ENCODE measurements around the gene CCL22. TPM values are rescaled to one million over a fixed set of nuclear protein-coding genes. Genes with fewer than 3 reads are reported as not detected.

CCL22 gene
- total and polyA plus RNA-seq, 2 donors (not counting 1 experiment from before 2014, with no cell fraction given) = not detected

DNA sequence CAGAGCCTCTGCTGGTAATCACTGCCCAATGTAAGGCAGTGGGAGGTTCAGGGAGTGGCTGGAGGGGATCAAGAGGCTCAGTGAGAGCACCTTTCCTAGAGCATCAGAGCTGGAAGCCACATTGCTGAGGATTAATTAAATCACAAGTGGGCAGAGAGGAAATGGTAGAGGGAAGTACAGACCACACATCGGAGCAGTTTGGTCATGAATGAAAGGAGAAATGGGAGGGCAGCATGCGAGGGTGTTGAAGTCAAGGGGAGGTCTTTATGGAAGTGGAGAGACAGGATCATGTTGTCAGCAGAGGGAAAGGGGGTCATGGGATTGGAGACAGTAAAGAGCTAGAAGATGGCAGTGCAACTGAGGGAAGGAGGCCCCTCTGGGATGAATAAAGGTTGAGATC, 48.3 kb downstream of the CCL22 start:
- Histone ChIP-seq H3K9me3 (ENCODE audit: control insufficient read depth, insufficient read depth, low read depth, low read length) (no peaks in the 10 kb centered on the region), H3K9ac (ENCODE audit: insufficient read depth, low read length) (no peak overlapping the region), H3K4me2 (ENCODE audit: extremely low read depth, insufficient read depth, low read length) (no peak overlapping the region), H3K4me1 (ENCODE audit: control insufficient read depth, extremely low read depth, insufficient read depth, low read length) (no peaks in the 10 kb centered on the region), H3K36me3 (ENCODE audit: control insufficient read depth, insufficient read depth, low read length) (no peaks in the 10 kb centered on the region), H3K27me3 (ENCODE audit: control insufficient read depth, insufficient read depth, low read length) (peaks cover 3% of the 10 kb centered on the region), H3K4me3 (replicated peaks in 1 of 4; ENCODE audit: control extremely low read depth in 1 of 4, insufficient read depth in 1 of 4, low read depth in 3 of 4, low read length in 4 of 4) (no peak overlapping the region), H4K20me1 (ENCODE audit: control insufficient read depth, extremely low read depth, insufficient read depth, low read length) (no peaks in the 10 kb centered on the region), H2AFZ (ENCODE audit: low read length) (no peak overlapping the region), H3K79me2 (ENCODE audit: control insufficient read depth, insufficient read depth, low read length) (no peaks in the 10 kb centered on the region), H3K27ac (ENCODE audit: insufficient read depth, low read length) (no peak overlapping the region)
- DNase-seq (ENCODE audit: low read depth in 2 of 2) = no peak
- TF ChIP-seq EZH2 (IDR thresholded peaks at IDR 0.05; ENCODE audit: low read length, missing control alignments) = no peak
- TF ChIP-seq, protein P1, sequence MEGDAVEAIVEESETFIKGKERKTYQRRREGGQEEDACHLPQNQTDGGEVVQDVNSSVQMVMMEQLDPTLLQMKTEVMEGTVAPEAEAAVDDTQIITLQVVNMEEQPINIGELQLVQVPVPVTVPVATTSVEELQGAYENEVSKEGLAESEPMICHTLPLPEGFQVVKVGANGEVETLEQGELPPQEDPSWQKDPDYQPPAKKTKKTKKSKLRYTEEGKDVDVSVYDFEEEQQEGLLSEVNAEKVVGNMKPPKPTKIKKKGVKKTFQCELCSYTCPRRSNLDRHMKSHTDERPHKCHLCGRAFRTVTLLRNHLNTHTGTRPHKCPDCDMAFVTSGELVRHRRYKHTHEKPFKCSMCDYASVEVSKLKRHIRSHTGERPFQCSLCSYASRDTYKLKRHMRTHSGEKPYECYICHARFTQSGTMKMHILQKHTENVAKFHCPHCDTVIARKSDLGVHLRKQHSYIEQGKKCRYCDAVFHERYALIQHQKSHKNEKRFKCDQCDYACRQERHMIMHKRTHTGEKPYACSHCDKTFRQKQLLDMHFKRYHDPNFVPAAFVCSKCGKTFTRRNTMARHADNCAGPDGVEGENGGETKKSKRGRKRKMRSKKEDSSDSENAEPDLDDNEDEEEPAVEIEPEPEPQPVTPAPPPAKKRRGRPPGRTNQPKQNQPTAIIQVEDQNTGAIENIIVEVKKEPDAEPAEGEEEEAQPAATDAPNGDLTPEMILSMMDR (conservative IDR thresholded peaks at IDR 0.05 in 1 of 2, IDR thresholded peaks at IDR 0.05 in 1 of 2; ENCODE audit: low read depth in 1 of 2, low read length in 2 of 2) = no peak

DNA sequence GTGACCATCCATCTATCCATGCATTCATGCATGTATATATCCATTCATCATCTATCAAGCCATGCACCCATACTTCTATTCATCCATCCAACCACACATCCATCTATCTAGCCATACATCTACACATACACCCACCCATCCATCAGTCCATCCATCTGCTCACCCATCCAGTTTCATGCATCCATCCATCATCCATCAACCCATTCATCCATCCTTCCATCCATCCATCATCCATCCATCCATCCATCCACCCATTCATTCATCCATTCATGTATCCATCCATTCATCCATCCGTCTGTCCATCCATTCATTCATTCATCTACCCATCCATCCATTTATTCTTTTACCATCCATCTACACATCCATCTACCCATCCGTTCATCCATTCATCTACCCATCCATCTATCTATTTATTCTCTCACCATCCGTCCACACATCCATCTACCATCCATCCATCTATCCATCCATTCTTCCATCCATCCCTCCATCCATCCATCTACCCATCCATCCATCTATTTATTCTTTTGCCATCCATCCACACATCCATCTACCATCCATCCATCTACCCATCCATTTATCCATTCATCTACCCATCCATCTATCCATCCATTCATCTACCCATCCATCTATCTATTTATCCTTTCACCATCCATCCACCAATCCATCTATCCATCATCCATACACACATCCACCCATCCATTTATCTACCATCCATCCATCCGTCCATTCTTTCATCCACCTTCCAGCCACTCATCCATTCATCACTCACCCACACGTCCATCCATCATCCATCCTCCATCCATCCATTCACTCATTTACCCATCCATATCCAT, 49.2 kb downstream of the CCL22 start:
- no peak for TF ChIP-seq EZH2 (IDR thresholded peaks at IDR 0.05; ENCODE audit: low read length, missing control alignments)
- TF ChIP-seq, protein P1 (conservative IDR thresholded peaks at IDR 0.05 in 1 of 2, IDR thresholded peaks at IDR 0.05 in 1 of 2; ENCODE audit: low read depth in 1 of 2, low read length in 2 of 2) = no peak
- H4K20me1 ChIP-seq (ENCODE audit: control insufficient read depth, extremely low read depth, insufficient read depth, low read length) = no peaks in the 10 kb centered on the region
- H3K9ac ChIP-seq (ENCODE audit: insufficient read depth, low read length) = no peak overlapping the region
- DNase-seq (ENCODE audit: low read depth in 2 of 2) = no peak
- H3K27ac ChIP-seq (ENCODE audit: insufficient read depth, low read length) = no peak overlapping the region
- H3K9me3 ChIP-seq (ENCODE audit: control insufficient read depth, insufficient read depth, low read depth, low read length) = no peaks in the 10 kb centered on the region
- no peaks in the 10 kb centered on the region for H3K36me3 ChIP-seq (ENCODE audit: control insufficient read depth, insufficient read depth, low read length)
- no peak overlapping the region for H3K4me2 ChIP-seq (ENCODE audit: extremely low read depth, insufficient read depth, low read length)
- H2AFZ ChIP-seq (ENCODE audit: low read length) = no peak overlapping the region
- H3K4me3 ChIP-seq (replicated peaks in 1 of 4; ENCODE audit: control extremely low read depth in 1 of 4, insufficient read depth in 1 of 4, low read depth in 3 of 4, low read length in 4 of 4) = no peak overlapping the region
- no peaks in the 10 kb centered on the region for H3K79me2 ChIP-seq (ENCODE audit: control insufficient read depth, insufficient read depth, low read length)
- peaks cover 3% of the 10 kb centered on the region for H3K27me3 ChIP-seq (ENCODE audit: control insufficient read depth, insufficient read depth, low read length)
- H3K4me1 ChIP-seq (ENCODE audit: control insufficient read depth, extremely low read depth, insufficient read depth, low read length) = no peaks in the 10 kb centered on the region

DNA sequence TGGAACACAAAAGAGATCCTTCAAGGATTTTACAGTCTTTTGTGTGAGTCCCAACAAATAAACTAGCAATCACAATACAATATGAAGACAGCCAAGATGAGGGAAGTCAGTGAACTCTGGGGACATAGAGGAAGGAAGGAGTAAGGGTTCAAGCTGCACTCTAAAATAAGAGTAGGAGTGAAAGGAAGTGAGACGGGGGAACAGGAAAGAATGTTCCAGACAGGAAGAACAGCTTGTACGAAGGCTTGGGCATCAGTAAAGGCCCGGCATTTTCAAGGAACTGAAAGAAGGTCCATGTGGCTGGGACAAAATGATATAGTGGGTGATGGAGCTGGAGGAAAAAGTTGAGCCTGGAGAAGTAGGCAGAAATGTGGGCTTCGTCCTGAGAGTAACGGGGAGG, 50.5 kb downstream of the CCL22 start:
- Histone ChIP-seq H3K9me3 (ENCODE audit: control insufficient read depth, insufficient read depth, low read depth, low read length) (no peaks in the 10 kb centered on the region), H3K9ac (ENCODE audit: insufficient read depth, low read length) (no peak overlapping the region), H3K4me2 (ENCODE audit: extremely low read depth, insufficient read depth, low read length) (no peak overlapping the region), H2AFZ (ENCODE audit: low read length) (no peak overlapping the region), H3K4me3 (replicated peaks in 1 of 4; ENCODE audit: control extremely low read depth in 1 of 4, insufficient read depth in 1 of 4, low read depth in 3 of 4, low read length in 4 of 4) (no peak overlapping the region), H3K27me3 (ENCODE audit: control insufficient read depth, insufficient read depth, low read length) (peaks cover 3% of the 10 kb centered on the region), H3K79me2 (ENCODE audit: control insufficient read depth, insufficient read depth, low read length) (no peaks in the 10 kb centered on the region), H3K27ac (ENCODE audit: insufficient read depth, low read length) (no peak overlapping the region), H3K4me1 (ENCODE audit: control insufficient read depth, extremely low read depth, insufficient read depth, low read length) (no peaks in the 10 kb centered on the region), H4K20me1 (ENCODE audit: control insufficient read depth, extremely low read depth, insufficient read depth, low read length) (no peaks in the 10 kb centered on the region), H3K36me3 (ENCODE audit: control insufficient read depth, insufficient read depth, low read length) (no peaks in the 10 kb centered on the region)
- TF ChIP-seq, protein P1 (conservative IDR thresholded peaks at IDR 0.05 in 1 of 2, IDR thresholded peaks at IDR 0.05 in 1 of 2; ENCODE audit: low read depth in 1 of 2, low read length in 2 of 2) = no peak
- no peak for TF ChIP-seq EZH2 (IDR thresholded peaks at IDR 0.05; ENCODE audit: low read length, missing control alignments)
- DNase-seq (ENCODE audit: low read depth in 2 of 2) = no peak
